Renal cortex interstitium (tissue), 11 donors: ENCODE data around the gene SEMA3A. TPM values are rescaled to one million over a fixed set of nuclear protein-coding genes. Genes with fewer than 3 reads are reported as not detected.
A peak's percentile ranks its signal among the peaks of the same experiment; 100 is the strongest.

Source experiments
- DNase-seq, 11 donors: peaks; one replicate each; pipeline ENCODE4 v3.0.0-alpha.2; 2013; ENCODE audit warnings: low read depth in 9 of 11, low spot score in 4 of 11; ENCODE audit errors: extremely low read depth in 1 of 11
- polyA plus RNA-seq, 3 donors: library from polyadenylated mRNA; unstranded; fragments of 120-200 nt; gene quantifications; one replicate each; pipeline ENCODE4 v1.2.1, GENCODE V29; 2013; ENCODE audit not compliant: insufficient read length in 3 of 3

The SEMA3A gene
- polyA plus RNA-seq, 3 donors, result 10.8 to 16.4 (median 15.6) TPM

GRCh38 chr7:84049071-84049836 lies 145.3 kb downstream of the SEMA3A start:
- no peak for DNase-seq

- DNase-seq, result no peak
Observed at GRCh38 chr7:84047085-84047484, 147.5 kb downstream of the SEMA3A start.

- no peak for DNase-seq
Observed at GRCh38 chr7:84044834-84045233, 149.8 kb downstream of the SEMA3A start.

GRCh38 chr7:84043661-84044191 lies 150.9 kb downstream of the SEMA3A start:
- DNase-seq, result peak in 2 of 11 donors; percentile 15 to 28

GRCh38 chr7:84042110-84042539 lies 152.5 kb downstream of the SEMA3A start:
- no peak for DNase-seq

GRCh38 chr7:84041649-84042048 lies 152.9 kb downstream of the SEMA3A start:
- DNase-seq, result no peak

GRCh38 chr7:84040355-84040754 lies 154.2 kb downstream of the SEMA3A start:
- peak in 7 of 11 donors; percentile 17 to 51 (median 46) for DNase-seq

GRCh38 chr7:84039432-84039831 lies 155.2 kb downstream of the SEMA3A start:
- no peak for DNase-seq

- DNase-seq, result no peak
Observed at GRCh38 chr7:84027678-84028077, 166.9 kb downstream of the SEMA3A start.

GRCh38 chr7:84025332-84025927 lies 169.2 kb downstream of the SEMA3A start:
- peak in 8 of 11 donors; percentile 25 to 59 (median 44) for DNase-seq

GRCh38 chr7:84022684-84023308 lies 171.8 kb downstream of the SEMA3A start:
- DNase-seq, result no peak

- no peak for DNase-seq
Observed at GRCh38 chr7:84022009-84022408, 172.6 kb downstream of the SEMA3A start.

- DNase-seq, result no peak
Observed at GRCh38 chr7:84021292-84021908, 173.2 kb downstream of the SEMA3A start.

- DNase-seq, result no peak
Observed at GRCh38 chr7:84017651-84018050, 176.9 kb downstream of the SEMA3A start.

GRCh38 chr7:84013616-84014240 lies 180.9 kb downstream of the SEMA3A start:
- DNase-seq, result no peak

- no peak for DNase-seq
Observed at GRCh38 chr7:84009782-84010181, 184.8 kb downstream of the SEMA3A start.

- no peak for DNase-seq
Observed at GRCh38 chr7:84009051-84009450, 185.5 kb downstream of the SEMA3A start.

GRCh38 chr7:84003191-84003590 lies 191.4 kb downstream of the SEMA3A start:
- DNase-seq, result no peak

GRCh38 chr7:84002348-84002747 lies 192.2 kb downstream of the SEMA3A start:
- DNase-seq, result no peak
